GM18909 (cell line): ENCODE data around the gene VCL.
"Not testable (repeated sequence)": the region's sequence is repeated elsewhere in the genome, so short reads cannot be mapped to it uniquely, and the experiment has no call there.

ENCODE experiments used
- ATAC-seq: cut with Tn5 transposase; IDR thresholded peaks from one replicate; pipeline ENCODE4 v1.9.1; 2021; ENCODE audit warnings: mild to moderate bottlenecking; ENCODE audit not compliant: unreplicated experiment, poor library complexity

VCL gene

GRCh38 chr10:73997787-73998622, at the start of gene VCL:
VCL (plus strand) TSS chr10:73998116; CDS start chr10:73998208, 92 bp downstream.
- ATAC-seq = peak; percentile 97

- no peak for ATAC-seq
These were observed 48.8 kb upstream of the VCL start for GRCh38 chr10:73948947-73949633.

- no peak for ATAC-seq
These were observed 47.6 kb upstream of the VCL start for GRCh38 chr10:73950155-73950948.

- ATAC-seq = no peak
These were observed 44.3 kb upstream of the VCL start for GRCh38 chr10:73953665-73954064.

GRCh38 chr10:73954737-73955136, 43.2 kb upstream of the VCL start:
- no peak for ATAC-seq

- ATAC-seq = no peak
These were observed 42.2 kb upstream of the VCL start for GRCh38 chr10:73955719-73956118.

- peak; percentile 60 for ATAC-seq
These were observed 41.2 kb upstream of the VCL start for GRCh38 chr10:73956476-73957359.

GRCh38 chr10:73959484-73960243, 38.3 kb upstream of the VCL start:
- no peak for ATAC-seq

- no peak for ATAC-seq
These were observed 35.5 kb upstream of the VCL start for GRCh38 chr10:73962386-73962785.

- not testable (repeated sequence) for ATAC-seq
These were observed 34.4 kb upstream of the VCL start for GRCh38 chr10:73963533-73963932.

GRCh38 chr10:73964743-73965142, 33.2 kb upstream of the VCL start:
- ATAC-seq = no peak

- ATAC-seq = not testable (repeated sequence)
These were observed 32.5 kb upstream of the VCL start for GRCh38 chr10:73965267-73965889.

GRCh38 chr10:73965890-73966768, 31.8 kb upstream of the VCL start:
- no peak for ATAC-seq

- no peak for ATAC-seq
These were observed 30.9 kb upstream of the VCL start for GRCh38 chr10:73967022-73967429.

GRCh38 chr10:73967544-73967943, 30.4 kb upstream of the VCL start:
- no peak for ATAC-seq

- no peak for ATAC-seq
These were observed 29.8 kb upstream of the VCL start for GRCh38 chr10:73968098-73968521.

GRCh38 chr10:73969224-73969841, 28.6 kb upstream of the VCL start:
- ATAC-seq = no peak
